Measurements from ENCODE around the gene EML5. TPM values are rescaled to one million over a fixed set of nuclear protein-coding genes. Genes with fewer than 3 reads are reported as not detected.
A peak's percentile ranks its signal among the peaks of the same experiment; 100 is the strongest.

The EML5 gene
- polyA plus RNA-seq (2013) = 1.1 TPM

GRCh38 chr14:88792473-88793258, at the start of gene EML5:
Gene EML5, minus strand, starts transcription at chr14:88792953. Its CDS starts 450 bp downstream, at chr14:88792503.
- POLR2A ChIA-PET = interaction anchor here (2.0 kb wide), 1 partner anchor 32 kb away, joined by 6 read pairs; the partner anchor contains the start of gene TTC8
- peaks cover 0 to 18% (median 14%) of the 10 kb centered on the region in 4 experiments for H3K4me1 ChIP-seq (ENCODE audit: control extremely low read depth in 1 of 4, control insufficient read depth in 4 of 4, insufficient read depth in 4 of 4, low read length in 3 of 4)
- H3K4me3 ChIP-seq (ENCODE audit: control insufficient read depth in 1 of 7, extremely low read depth in 1 of 7, insufficient read depth in 4 of 7, low read depth in 2 of 7, low read length in 6 of 7) = peak within 1 kb of the TSS; percentile 62 to 91 (median 76)
- H3K27ac ChIP-seq (ENCODE audit: insufficient read depth in 1 of 2, low read depth in 1 of 2, low read length in 2 of 2, poor library complexity in 1 of 2, severe bottlenecking in 2 of 2) = no peak within 1 kb of the TSS
- H3K27me3 ChIP-seq (replicated peaks in 2 of 5; ENCODE audit: control insufficient read depth in 4 of 5, insufficient read depth in 5 of 5, low read length in 4 of 5) = peaks cover 13 to 18% (median 14%) of the 10 kb centered on the region in 5 experiments
- no peaks in the 10 kb centered on the region for H3K36me3 ChIP-seq (ENCODE audit: control insufficient read depth in 4 of 4, insufficient read depth in 4 of 4, low read length in 3 of 4)
- 0% methylated on average over 95 of the region's 111 CpGs for WGBS (ENCODE audit: insufficient coverage)
- no peaks in the 10 kb centered on the region for H3K9me3 ChIP-seq (ENCODE audit: control extremely low read depth in 1 of 5, control insufficient read depth in 4 of 5, insufficient read depth in 2 of 5, low read depth in 1 of 5, low read length in 4 of 5)
- CTCF ChIA-PET = interaction anchor here (0.7 to 2.2 kb wide), 6 partner anchors 9 to 128 kb away, joined by 3 to 5 read pairs (median 3); no protein-coding TSS in a partner anchor
- DNase-seq = peak; percentile 83 to 90 (median 88)

- DNase-seq = no peak
- Histone ChIP-seq H3K4me1 (ENCODE audit: control extremely low read depth in 1 of 4, control insufficient read depth in 4 of 4, insufficient read depth in 4 of 4, low read length in 3 of 4) (no peaks in the 10 kb centered on the region), H3K36me3 (ENCODE audit: control insufficient read depth in 4 of 4, insufficient read depth in 4 of 4, low read length in 3 of 4) (peaks cover 0 to 6% (median 3%) of the 10 kb centered on the region in 4 experiments), H3K27me3 (replicated peaks in 2 of 5; ENCODE audit: control insufficient read depth in 4 of 5, insufficient read depth in 5 of 5, low read length in 4 of 5) (no peaks in the 10 kb centered on the region), H3K9me3 (ENCODE audit: control extremely low read depth in 1 of 5, control insufficient read depth in 4 of 5, insufficient read depth in 2 of 5, low read depth in 1 of 5, low read length in 4 of 5) (no peaks in the 10 kb centered on the region), H3K4me3 (ENCODE audit: control insufficient read depth in 1 of 7, extremely low read depth in 1 of 7, insufficient read depth in 4 of 7, low read depth in 2 of 7, low read length in 6 of 7) (no peak overlapping the region), H3K27ac (ENCODE audit: insufficient read depth in 1 of 2, low read depth in 1 of 2, low read length in 2 of 2, poor library complexity in 1 of 2, severe bottlenecking in 2 of 2) (no peak overlapping the region)
- CTCF ChIA-PET = no interaction called here
- WGBS (ENCODE audit: insufficient coverage) = no CpG with 5 or more reads among the region's 1 CpG
- POLR2A ChIA-PET = no interaction called here
These were observed 49.7 kb upstream of the EML5 start for GRCh38 chr14:88842414-88842813.

GRCh38 chr14:88841741-88842140, 49.0 kb upstream of the EML5 start:
- Histone ChIP-seq H3K9me3 (ENCODE audit: control extremely low read depth in 1 of 5, control insufficient read depth in 4 of 5, insufficient read depth in 2 of 5, low read depth in 1 of 5, low read length in 4 of 5) (no peaks in the 10 kb centered on the region), H3K4me1 (ENCODE audit: control extremely low read depth in 1 of 4, control insufficient read depth in 4 of 4, insufficient read depth in 4 of 4, low read length in 3 of 4) (no peaks in the 10 kb centered on the region), H3K27me3 (replicated peaks in 2 of 5; ENCODE audit: control insufficient read depth in 4 of 5, insufficient read depth in 5 of 5, low read length in 4 of 5) (no peaks in the 10 kb centered on the region), H3K4me3 (ENCODE audit: control insufficient read depth in 1 of 7, extremely low read depth in 1 of 7, insufficient read depth in 4 of 7, low read depth in 2 of 7, low read length in 6 of 7) (no peak overlapping the region), H3K27ac (ENCODE audit: insufficient read depth in 1 of 2, low read depth in 1 of 2, low read length in 2 of 2, poor library complexity in 1 of 2, severe bottlenecking in 2 of 2) (no peak overlapping the region), H3K36me3 (ENCODE audit: control insufficient read depth in 4 of 4, insufficient read depth in 4 of 4, low read length in 3 of 4) (peaks cover 0 to 6% (median 3%) of the 10 kb centered on the region in 4 experiments)
- POLR2A ChIA-PET = no interaction called here
- CTCF ChIA-PET = interaction anchor here (1.5 kb wide), 1 partner anchor 10 kb away, joined by 3 read pairs; no protein-coding TSS in a partner anchor
- no peak for DNase-seq
- no CpG with 5 or more reads among the region's 1 CpG for WGBS (ENCODE audit: insufficient coverage)

- CTCF ChIA-PET = interaction anchor here (1.5 kb wide), 1 partner anchor 11 kb away, joined by 3 read pairs; no protein-coding TSS in a partner anchor
- Histone ChIP-seq H3K36me3 (ENCODE audit: control insufficient read depth in 4 of 4, insufficient read depth in 4 of 4, low read length in 3 of 4) (peaks cover 0 to 6% (median 2%) of the 10 kb centered on the region in 4 experiments), H3K9me3 (ENCODE audit: control extremely low read depth in 1 of 5, control insufficient read depth in 4 of 5, insufficient read depth in 2 of 5, low read depth in 1 of 5, low read length in 4 of 5) (no peaks in the 10 kb centered on the region), H3K27ac (ENCODE audit: insufficient read depth in 1 of 2, low read depth in 1 of 2, low read length in 2 of 2, poor library complexity in 1 of 2, severe bottlenecking in 2 of 2) (no peak overlapping the region), H3K27me3 (replicated peaks in 2 of 5; ENCODE audit: control insufficient read depth in 4 of 5, insufficient read depth in 5 of 5, low read length in 4 of 5) (no peaks in the 10 kb centered on the region), H3K4me1 (ENCODE audit: control extremely low read depth in 1 of 4, control insufficient read depth in 4 of 4, insufficient read depth in 4 of 4, low read length in 3 of 4) (no peaks in the 10 kb centered on the region), H3K4me3 (ENCODE audit: control insufficient read depth in 1 of 7, extremely low read depth in 1 of 7, insufficient read depth in 4 of 7, low read depth in 2 of 7, low read length in 6 of 7) (no peak overlapping the region)
- DNase-seq = no peak
- no CpG with 5 or more reads among the region's 5 CpGs for WGBS (ENCODE audit: insufficient coverage)
- POLR2A ChIA-PET = no interaction called here
These were observed 48.2 kb upstream of the EML5 start for GRCh38 chr14:88840926-88841325.

GRCh38 chr14:88838015-88838414, 45.3 kb upstream of the EML5 start:
- Histone ChIP-seq H3K27me3 (replicated peaks in 2 of 5; ENCODE audit: control insufficient read depth in 4 of 5, insufficient read depth in 5 of 5, low read length in 4 of 5) (no peaks in the 10 kb centered on the region), H3K9me3 (ENCODE audit: control extremely low read depth in 1 of 5, control insufficient read depth in 4 of 5, insufficient read depth in 2 of 5, low read depth in 1 of 5, low read length in 4 of 5) (no peaks in the 10 kb centered on the region), H3K4me1 (ENCODE audit: control extremely low read depth in 1 of 4, control insufficient read depth in 4 of 4, insufficient read depth in 4 of 4, low read length in 3 of 4) (no peaks in the 10 kb centered on the region), H3K36me3 (ENCODE audit: control insufficient read depth in 4 of 4, insufficient read depth in 4 of 4, low read length in 3 of 4) (peaks cover 0 to 5% (median 2%) of the 10 kb centered on the region in 4 experiments), H3K4me3 (ENCODE audit: control insufficient read depth in 1 of 7, extremely low read depth in 1 of 7, insufficient read depth in 4 of 7, low read depth in 2 of 7, low read length in 6 of 7) (no peak overlapping the region), H3K27ac (ENCODE audit: insufficient read depth in 1 of 2, low read depth in 1 of 2, low read length in 2 of 2, poor library complexity in 1 of 2, severe bottlenecking in 2 of 2) (no peak overlapping the region)
- no peak for DNase-seq
- ChIA-PET POLR2A (no interaction called here), CTCF (interaction anchor here (1.0 to 1.3 kb wide), 2 partner anchors 8 to 13 kb away, joined by 3 to 5 read pairs; no protein-coding TSS in a partner anchor)
- 100% methylated on average over 1 of the region's 3 CpGs for WGBS (ENCODE audit: insufficient coverage)

GRCh38 chr14:88837495-88837894, 44.7 kb upstream of the EML5 start:
- H3K27me3 ChIP-seq (replicated peaks in 2 of 5; ENCODE audit: control insufficient read depth in 4 of 5, insufficient read depth in 5 of 5, low read length in 4 of 5) = no peaks in the 10 kb centered on the region
- H3K9me3 ChIP-seq (ENCODE audit: control extremely low read depth in 1 of 5, control insufficient read depth in 4 of 5, insufficient read depth in 2 of 5, low read depth in 1 of 5, low read length in 4 of 5) = no peaks in the 10 kb centered on the region
- no peak overlapping the region for H3K27ac ChIP-seq (ENCODE audit: insufficient read depth in 1 of 2, low read depth in 1 of 2, low read length in 2 of 2, poor library complexity in 1 of 2, severe bottlenecking in 2 of 2)
- ChIA-PET CTCF (interaction anchor here (1.0 to 1.3 kb wide), 3 partner anchors 8 to 12 kb away, joined by 3 to 5 read pairs (median 5); no protein-coding TSS in a partner anchor), POLR2A (no interaction called here)
- H3K4me3 ChIP-seq (ENCODE audit: control insufficient read depth in 1 of 7, extremely low read depth in 1 of 7, insufficient read depth in 4 of 7, low read depth in 2 of 7, low read length in 6 of 7) = no peak overlapping the region
- no peaks in the 10 kb centered on the region for H3K4me1 ChIP-seq (ENCODE audit: control extremely low read depth in 1 of 4, control insufficient read depth in 4 of 4, insufficient read depth in 4 of 4, low read length in 3 of 4)
- DNase-seq = no peak
- no CpG with 5 or more reads among the region's 1 CpG for WGBS (ENCODE audit: insufficient coverage)
- peaks cover 0 to 4% (median 2%) of the 10 kb centered on the region in 4 experiments for H3K36me3 ChIP-seq (ENCODE audit: control insufficient read depth in 4 of 4, insufficient read depth in 4 of 4, low read length in 3 of 4)

GRCh38 chr14:88835661-88836060, 42.9 kb upstream of the EML5 start:
- no peaks in the 10 kb centered on the region for H3K27me3 ChIP-seq (replicated peaks in 2 of 5; ENCODE audit: control insufficient read depth in 4 of 5, insufficient read depth in 5 of 5, low read length in 4 of 5)
- H3K4me3 ChIP-seq (ENCODE audit: control insufficient read depth in 1 of 7, extremely low read depth in 1 of 7, insufficient read depth in 4 of 7, low read depth in 2 of 7, low read length in 6 of 7) = no peak overlapping the region
- peaks cover 0 to 4% (median under 1%) of the 10 kb centered on the region in 4 experiments for H3K36me3 ChIP-seq (ENCODE audit: control insufficient read depth in 4 of 4, insufficient read depth in 4 of 4, low read length in 3 of 4)
- ChIA-PET CTCF (no interaction called here), POLR2A (no interaction called here)
- no peak for DNase-seq
- H3K27ac ChIP-seq (ENCODE audit: insufficient read depth in 1 of 2, low read depth in 1 of 2, low read length in 2 of 2, poor library complexity in 1 of 2, severe bottlenecking in 2 of 2) = no peak overlapping the region
- H3K9me3 ChIP-seq (ENCODE audit: control extremely low read depth in 1 of 5, control insufficient read depth in 4 of 5, insufficient read depth in 2 of 5, low read depth in 1 of 5, low read length in 4 of 5) = no peaks in the 10 kb centered on the region
- no peaks in the 10 kb centered on the region for H3K4me1 ChIP-seq (ENCODE audit: control extremely low read depth in 1 of 4, control insufficient read depth in 4 of 4, insufficient read depth in 4 of 4, low read length in 3 of 4)
